ENCODE data around the gene ZNF618. TPM values are rescaled to one million over a fixed set of nuclear protein-coding genes. Genes with fewer than 3 reads are reported as not detected.

ZNF618 gene
- polyA plus RNA-seq, 1 of the 3 experiments (the other 2 are of a cell fraction) = 6.2 TPM

DNA sequence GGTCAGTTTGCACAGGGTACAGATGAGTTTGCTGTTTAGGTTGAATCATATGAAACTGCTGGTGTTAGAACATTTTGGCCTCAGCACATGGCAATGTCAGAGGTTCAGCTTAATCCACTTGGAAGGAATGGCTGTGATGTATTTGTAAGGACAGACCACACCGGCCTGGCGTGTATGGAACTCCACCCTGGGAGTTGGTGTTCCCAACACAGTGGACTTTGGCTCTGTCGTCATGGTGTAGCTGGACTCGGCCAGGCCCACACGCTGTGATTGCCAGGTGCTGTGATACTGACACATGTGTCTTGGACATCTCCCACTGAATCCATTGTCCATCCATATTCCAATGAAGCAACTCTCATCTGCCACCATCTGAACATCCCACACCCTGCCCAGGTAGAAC is 90.3 kb downstream of the ZNF618 start:
- WGBS (ENCODE audit: low lambda C conversion rate) = 100% methylated on average over 2 of the region's 5 CpGs
- Histone ChIP-seq H3K27ac (ENCODE audit: low read depth in 2 of 2, low read length in 1 of 2) (no peak overlapping the region), H3K36me3 (replicated peaks in 1 of 2; ENCODE audit: control insufficient read depth in 1 of 2, insufficient read depth in 2 of 2, low read length in 1 of 2) (peaks cover 13% of the 10 kb centered on the region in 2 experiments), H3K27me3 (ENCODE audit: insufficient read depth) (no peaks in the 10 kb centered on the region), H3K9ac (no peak overlapping the region), H3F3A (replicated peaks; ENCODE audit: insufficient read depth) (no peaks in the 10 kb centered on the region), H3K4me3 (ENCODE audit: low read depth in 2 of 2, low read length in 1 of 2) (no peak overlapping the region), H3K4me1 (ENCODE audit: control insufficient read depth in 1 of 2, insufficient read depth in 2 of 2, low read depth in 1 of 2, low read length in 1 of 2) (peaks cover 0 to 6% of the 10 kb centered on the region in 2 experiments; a peak in 3 of 4 replicates), H3K79me2 (ENCODE audit: insufficient read depth) (peaks cover 31% of the 10 kb centered on the region), H3K9me2 (no peaks in the 10 kb centered on the region), H4K20me1 (ENCODE audit: insufficient read depth) (peaks cover 8% of the 10 kb centered on the region; the same call in 1 of the 2 replicates), H2AFZ (ENCODE audit: low read depth) (no peak overlapping the region), H3K4me2 (no peak overlapping the region), H3K9me3 (no peaks in the 10 kb centered on the region)
- ChIA-PET POLR2A (no interaction called here), CTCF (interaction anchor here (0.8 to 1.2 kb wide), 5 partner anchors 11 to 229 kb away, joined by 3 to 4 read pairs (median 4); no protein-coding TSS in a partner anchor)
- DNase-seq = no peak
- no peak for TF ChIP-seq EZH2phosphoT487 (IDR thresholded peaks at IDR 0.05; ENCODE audit: borderline replicate concordance, low read depth)

DNA sequence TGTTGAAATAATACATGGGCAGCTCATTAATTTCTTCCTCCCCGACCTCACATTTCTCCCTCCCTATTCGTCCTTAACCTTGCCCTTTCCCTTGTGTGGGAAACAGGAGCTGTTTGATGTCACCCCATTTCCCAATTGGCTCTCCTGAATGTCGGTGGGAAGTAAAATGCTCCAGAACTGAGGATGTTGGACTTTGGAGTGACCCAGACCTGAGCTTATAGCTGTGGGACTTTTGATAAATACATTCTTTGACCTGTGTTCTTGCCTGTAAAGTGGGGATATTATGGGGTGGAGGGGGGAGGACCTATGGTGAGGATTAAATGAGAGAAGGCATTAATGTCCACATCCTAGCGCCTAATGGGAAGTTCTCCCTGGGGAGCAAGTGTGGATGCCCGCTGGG is 91.3 kb downstream of the ZNF618 start:
- no peak for DNase-seq
- Histone ChIP-seq H2AFZ (ENCODE audit: low read depth) (no peak overlapping the region), H3K79me2 (ENCODE audit: insufficient read depth) (peaks cover 31% of the 10 kb centered on the region), H3K4me3 (ENCODE audit: low read depth in 2 of 2, low read length in 1 of 2) (no peak overlapping the region), H3K4me1 (ENCODE audit: control insufficient read depth in 1 of 2, insufficient read depth in 2 of 2, low read depth in 1 of 2, low read length in 1 of 2) (peaks cover 0 to 6% of the 10 kb centered on the region in 2 experiments; a peak in 3 of 4 replicates), H3K27ac (ENCODE audit: low read depth in 2 of 2, low read length in 1 of 2) (no peak overlapping the region), H3F3A (replicated peaks; ENCODE audit: insufficient read depth) (no peaks in the 10 kb centered on the region), H4K20me1 (ENCODE audit: insufficient read depth) (peaks cover 8% of the 10 kb centered on the region; the same call in 1 of the 2 replicates), H3K4me2 (no peak overlapping the region), H3K9me2 (no peaks in the 10 kb centered on the region), H3K27me3 (ENCODE audit: insufficient read depth) (no peaks in the 10 kb centered on the region), H3K36me3 (replicated peaks in 1 of 2; ENCODE audit: control insufficient read depth in 1 of 2, insufficient read depth in 2 of 2, low read length in 1 of 2) (peaks cover 13 to 16% of the 10 kb centered on the region in 2 experiments), H3K9me3 (no peaks in the 10 kb centered on the region), H3K9ac (no peak overlapping the region)
- ChIA-PET POLR2A (no interaction called here), CTCF (interaction anchor here (0.9 kb wide), 1 partner anchor 115 kb away, joined by 3 read pairs; no protein-coding TSS in a partner anchor)
- TF ChIP-seq GABPA (IDR thresholded peaks at IDR 0.05; ENCODE audit: low read depth) (no peak), IRF3 (IDR thresholded peaks at IDR 0.05; ENCODE audit: low read depth, low read length) (no peak), RXRA (IDR thresholded peaks at IDR 0.05; ENCODE audit: borderline replicate concordance, low read depth) (no peak), YY1 (IDR thresholded peaks at IDR 0.05; ENCODE audit: low read depth) (no peak), EP300 (IDR thresholded peaks at IDR 0.05; ENCODE audit: borderline replicate concordance in 1 of 2, low read depth in 1 of 2, low read length in 1 of 2) (no peak), MXI1 (IDR thresholded peaks at IDR 0.05; ENCODE audit: low read depth, low read length) (no peak), POLR2AphosphoS5 (IDR thresholded peaks at IDR 0.05; ENCODE audit: low read depth, low read length) (no peak), CHD2 (IDR thresholded peaks at IDR 0.05; ENCODE audit: low read length, partially characterized antibody) (no peak), FOXM1 (IDR thresholded peaks at IDR 0.05; ENCODE audit: low read depth) (no peak), JUND (IDR thresholded peaks at IDR 0.05) (no peak)
- TF ChIP-seq, protein P1, sequence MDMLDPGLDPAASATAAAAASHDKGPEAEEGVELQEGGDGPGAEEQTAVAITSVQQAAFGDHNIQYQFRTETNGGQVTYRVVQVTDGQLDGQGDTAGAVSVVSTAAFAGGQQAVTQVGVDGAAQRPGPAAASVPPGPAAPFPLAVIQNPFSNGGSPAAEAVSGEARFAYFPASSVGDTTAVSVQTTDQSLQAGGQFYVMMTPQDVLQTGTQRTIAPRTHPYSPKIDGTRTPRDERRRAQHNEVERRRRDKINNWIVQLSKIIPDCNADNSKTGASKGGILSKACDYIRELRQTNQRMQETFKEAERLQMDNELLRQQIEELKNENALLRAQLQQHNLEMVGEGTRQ (IDR thresholded peaks at IDR 0.05; ENCODE audit: borderline replicate concordance, low read depth, low read length) = no peak
- TF ChIP-seq, protein P2, sequence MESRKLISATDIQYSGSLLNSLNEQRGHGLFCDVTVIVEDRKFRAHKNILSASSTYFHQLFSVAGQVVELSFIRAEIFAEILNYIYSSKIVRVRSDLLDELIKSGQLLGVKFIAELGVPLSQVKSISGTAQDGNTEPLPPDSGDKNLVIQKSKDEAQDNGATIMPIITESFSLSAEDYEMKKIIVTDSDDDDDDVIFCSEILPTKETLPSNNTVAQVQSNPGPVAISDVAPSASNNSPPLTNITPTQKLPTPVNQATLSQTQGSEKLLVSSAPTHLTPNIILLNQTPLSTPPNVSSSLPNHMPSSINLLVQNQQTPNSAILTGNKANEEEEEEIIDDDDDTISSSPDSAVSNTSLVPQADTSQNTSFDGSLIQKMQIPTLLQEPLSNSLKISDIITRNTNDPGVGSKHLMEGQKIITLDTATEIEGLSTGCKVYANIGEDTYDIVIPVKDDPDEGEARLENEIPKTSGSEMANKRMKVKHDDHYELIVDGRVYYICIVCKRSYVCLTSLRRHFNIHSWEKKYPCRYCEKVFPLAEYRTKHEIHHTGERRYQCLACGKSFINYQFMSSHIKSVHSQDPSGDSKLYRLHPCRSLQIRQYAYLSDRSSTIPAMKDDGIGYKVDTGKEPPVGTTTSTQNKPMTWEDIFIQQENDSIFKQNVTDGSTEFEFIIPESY (IDR thresholded peaks at IDR 0.05; ENCODE audit: borderline replicate concordance, low read depth) = no peak
- WGBS (ENCODE audit: low lambda C conversion rate) = 87% methylated on average over 5 of the region's 5 CpGs
